DMS153 treated with DMSO at 0.1 percent for 48 hours (cell line): ENCODE measurements around the gene ZNF41.
A peak's percentile ranks its signal among the peaks of the same experiment; 100 is the strongest.
"Not testable (repeated sequence)": the region's sequence is repeated elsewhere in the genome, so short reads cannot be mapped to it uniquely, and the experiment has no call there.

Experiments used
- DNase-seq: peaks from one replicate; lab custom pipeline; 2025; ENCODE audit not compliant: unreplicated experiment; lab: John Stamatoyannopoulos, UW

The ZNF41 gene

GRCh38 chrX:47482512-47483305 is at the start of gene ZNF41:
Gene ZNF41 (minus strand): TSS chrX:47483222. CDS start chrX:47467481, 15,741 bp downstream.
- peak; percentile 19 for DNase-seq

DNA sequence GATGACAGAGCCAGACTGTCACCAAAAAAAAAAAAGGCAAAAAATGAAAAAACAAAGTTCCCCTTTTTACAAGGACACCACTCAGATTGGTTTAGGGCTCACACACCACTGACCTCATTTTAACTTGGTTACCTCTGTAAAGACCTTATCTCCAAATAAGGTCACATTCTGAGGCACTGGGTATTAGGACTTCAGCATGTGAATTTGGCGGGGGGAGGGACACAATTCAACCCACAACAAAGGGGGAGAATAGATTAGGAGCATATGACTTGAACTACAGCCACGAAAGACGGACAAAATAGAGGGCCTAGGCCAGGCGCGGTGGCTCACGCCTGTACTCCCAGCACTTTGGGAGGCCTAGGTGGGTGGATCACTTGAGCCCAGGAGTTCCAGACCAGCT is 47.0 kb upstream of the ZNF41 start:
- DNase-seq: no peak

GRCh38 chrX:47529548-47529947 is 46.5 kb upstream of the ZNF41 start:
- DNase-seq: no peak

DNA sequence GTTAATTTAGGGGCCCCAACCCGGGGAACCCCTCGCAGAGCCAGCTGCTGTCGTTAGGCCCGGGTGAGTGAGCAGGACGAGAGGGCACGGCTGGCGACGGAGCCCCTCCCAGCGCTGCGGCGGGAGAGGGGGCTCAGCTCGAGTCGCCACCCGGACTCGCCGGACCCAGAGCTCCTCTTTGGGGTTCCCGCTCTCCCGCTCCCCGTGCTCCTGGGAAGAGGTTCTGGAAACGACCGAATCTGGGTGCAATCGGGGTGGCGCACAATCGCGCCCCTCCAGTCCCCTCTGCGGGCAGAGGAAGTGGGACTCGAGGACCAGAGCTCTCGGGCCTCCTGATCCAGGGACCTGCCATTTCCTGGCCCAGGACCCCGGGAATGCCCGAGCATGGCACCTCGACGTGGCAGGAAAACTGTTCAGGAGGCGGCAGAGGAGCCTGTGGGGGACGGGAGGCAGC is 40.7 kb upstream of the ZNF41 start:
- DNase-seq: no peak

GRCh38 chrX:47523297-47523696 is 40.3 kb upstream of the ZNF41 start:
- peak; percentile 36 for DNase-seq

GRCh38 chrX:47518144-47518543 is 35.1 kb upstream of the ZNF41 start:
- DNase-seq: no peak

GRCh38 chrX:47515941-47516665 is 33.1 kb upstream of the ZNF41 start:
- DNase-seq: no peak

DNA sequence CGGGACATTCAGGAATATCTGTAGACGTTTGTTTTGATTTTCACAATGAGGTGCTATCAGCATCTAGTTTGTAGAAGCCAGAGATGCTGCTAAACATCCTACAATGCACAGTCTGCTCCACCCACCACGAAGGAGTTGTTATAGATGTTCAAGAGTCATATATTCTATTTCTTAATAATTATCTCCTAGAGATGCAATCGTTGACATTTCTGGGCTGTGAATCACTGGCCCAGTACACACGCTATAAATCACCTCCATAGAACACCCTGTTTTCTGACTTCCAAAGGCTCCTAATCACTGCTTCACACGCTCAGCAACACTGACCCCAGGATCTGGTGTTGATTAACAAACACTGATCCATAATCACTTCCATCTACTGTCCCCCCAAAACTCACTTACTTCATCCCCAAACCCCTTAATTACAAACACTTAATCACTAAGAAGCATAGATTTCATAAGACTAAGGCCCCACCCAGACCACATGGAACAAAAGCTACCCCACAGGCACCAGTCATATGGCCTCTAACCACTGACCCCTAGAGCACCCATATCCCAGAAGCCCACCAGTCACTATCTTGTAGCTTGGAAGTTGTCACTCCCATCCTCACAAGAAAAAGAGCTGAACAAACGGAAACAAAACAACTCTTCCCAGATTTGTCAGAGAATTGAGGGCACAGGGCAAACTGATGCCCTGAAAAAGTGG is 31.7 kb upstream of the ZNF41 start:
- no peak for DNase-seq

- DNase-seq: not testable (repeated sequence)
These were observed 30.3 kb upstream of the ZNF41 start for GRCh38 chrX:47513034-47513965.

DNA sequence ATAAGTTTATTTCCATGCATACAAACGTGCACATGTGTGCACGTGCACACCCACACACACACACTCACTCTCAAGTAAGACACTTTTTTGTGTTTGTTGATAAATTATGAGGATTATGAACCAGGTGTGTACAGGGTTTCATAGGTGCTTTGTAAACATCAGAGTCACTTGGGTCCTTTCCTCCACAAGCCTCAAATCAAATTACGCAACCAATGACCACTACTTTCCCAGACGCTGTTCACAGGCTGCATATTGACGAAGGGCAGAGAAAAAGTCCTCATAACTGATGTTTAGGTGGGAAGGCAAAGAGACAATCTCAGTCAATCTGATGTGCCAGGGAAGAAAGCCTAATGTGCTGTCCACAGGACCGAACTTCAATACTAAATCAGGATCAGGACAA is 29.4 kb upstream of the ZNF41 start:
- not testable (repeated sequence) for DNase-seq

DNA sequence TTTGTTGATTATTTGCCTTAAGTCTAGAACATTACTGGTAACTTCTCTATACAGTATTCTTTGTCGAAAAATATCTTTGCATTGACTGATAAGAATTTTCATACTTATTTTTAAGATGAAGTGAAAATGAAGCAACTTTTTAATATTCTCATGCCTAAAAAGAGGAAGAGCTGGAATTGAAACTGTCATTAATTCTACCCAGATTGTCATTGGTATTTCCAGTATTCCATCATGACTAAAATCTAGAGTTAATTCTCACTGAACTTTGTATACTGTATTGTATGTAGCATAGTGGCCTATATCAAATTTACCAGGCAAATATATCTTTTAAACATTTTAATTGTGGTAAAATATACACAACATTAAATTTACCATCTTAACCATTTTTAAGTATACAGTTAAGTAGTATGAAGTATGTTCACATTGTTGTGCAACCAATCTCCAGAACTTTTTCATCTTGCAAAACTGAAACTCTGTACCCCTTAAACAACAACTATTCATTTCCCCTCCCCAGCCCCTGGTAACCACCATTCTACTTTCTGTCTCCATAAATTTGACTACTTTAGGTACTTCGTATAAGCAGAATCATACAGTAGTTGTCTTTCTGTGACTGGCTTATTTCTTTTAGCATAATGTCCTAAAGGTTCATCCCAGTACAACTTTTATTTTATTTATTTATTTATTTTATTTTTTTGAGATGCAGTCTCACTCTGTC is 24.3 kb upstream of the ZNF41 start:
- no peak for DNase-seq

GRCh38 chrX:47503151-47503550 is 20.1 kb upstream of the ZNF41 start:
- no peak for DNase-seq

- DNase-seq: no peak
These were observed 19.5 kb upstream of the ZNF41 start for GRCh38 chrX:47502316-47503125.

DNA sequence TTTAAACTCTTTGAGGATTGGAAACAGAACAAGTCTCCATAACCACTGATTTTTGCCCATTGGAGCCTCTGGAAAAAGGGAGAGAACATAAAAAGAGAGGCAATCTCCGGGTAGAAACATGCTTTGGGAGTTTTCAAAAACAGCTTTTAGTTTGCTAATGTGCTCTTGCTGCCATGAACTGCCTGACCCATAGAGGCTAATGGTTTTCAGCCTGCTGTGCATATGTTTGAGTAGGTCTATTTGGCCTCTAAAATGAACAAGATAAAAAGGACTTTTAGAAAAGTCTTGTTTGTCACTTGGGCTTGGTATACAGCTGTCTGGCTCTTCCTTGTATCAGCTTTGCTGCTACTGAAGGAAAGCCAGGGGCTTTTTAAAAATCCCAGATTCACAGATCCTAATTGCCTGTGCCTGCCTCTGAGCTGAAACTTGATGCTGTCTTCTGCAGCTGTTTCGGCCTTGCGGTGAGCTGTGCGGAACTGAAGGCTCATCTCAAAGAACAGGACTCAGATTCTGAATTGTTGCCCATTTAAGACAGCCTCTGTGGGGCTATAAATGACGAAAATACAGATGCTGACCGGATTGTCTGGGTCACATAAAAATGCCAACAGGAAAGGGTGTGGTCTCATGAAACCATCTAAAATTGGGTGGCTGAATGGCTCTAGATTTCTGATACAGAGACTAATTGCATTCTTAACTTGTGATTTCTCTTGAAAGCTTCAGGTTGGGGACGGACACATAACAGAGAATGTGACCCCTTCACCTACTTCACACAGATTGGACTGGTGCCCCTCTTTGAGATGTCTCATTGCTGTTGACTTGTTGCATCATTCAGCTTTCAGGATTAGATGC is 18.4 kb upstream of the ZNF41 start:
- DNase-seq: no peak

DNA sequence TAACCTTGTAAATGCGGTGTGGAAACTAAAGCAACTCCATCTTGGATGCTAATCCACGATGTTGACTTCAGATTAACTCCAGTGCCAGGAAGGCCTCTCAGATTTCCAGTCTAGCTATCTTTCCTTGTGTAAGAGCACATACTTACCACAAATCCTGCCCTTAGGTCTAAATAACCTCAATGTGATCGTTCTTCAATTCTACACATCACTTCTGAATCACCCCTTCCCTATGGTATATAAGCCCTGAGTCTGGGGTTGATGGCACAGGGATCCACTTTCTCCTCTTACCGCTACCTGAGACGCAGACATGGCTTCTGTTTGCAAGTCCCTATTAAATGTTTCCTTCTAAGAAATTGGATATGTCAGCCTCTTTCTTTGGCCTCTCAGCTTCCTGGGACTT is 17.5 kb upstream of the ZNF41 start:
- DNase-seq: no peak

GRCh38 chrX:47499293-47499692 is 16.3 kb upstream of the ZNF41 start:
- DNase-seq: no peak

- DNase-seq: no peak
These were observed 15.4 kb upstream of the ZNF41 start for GRCh38 chrX:47498411-47498810.

DNA sequence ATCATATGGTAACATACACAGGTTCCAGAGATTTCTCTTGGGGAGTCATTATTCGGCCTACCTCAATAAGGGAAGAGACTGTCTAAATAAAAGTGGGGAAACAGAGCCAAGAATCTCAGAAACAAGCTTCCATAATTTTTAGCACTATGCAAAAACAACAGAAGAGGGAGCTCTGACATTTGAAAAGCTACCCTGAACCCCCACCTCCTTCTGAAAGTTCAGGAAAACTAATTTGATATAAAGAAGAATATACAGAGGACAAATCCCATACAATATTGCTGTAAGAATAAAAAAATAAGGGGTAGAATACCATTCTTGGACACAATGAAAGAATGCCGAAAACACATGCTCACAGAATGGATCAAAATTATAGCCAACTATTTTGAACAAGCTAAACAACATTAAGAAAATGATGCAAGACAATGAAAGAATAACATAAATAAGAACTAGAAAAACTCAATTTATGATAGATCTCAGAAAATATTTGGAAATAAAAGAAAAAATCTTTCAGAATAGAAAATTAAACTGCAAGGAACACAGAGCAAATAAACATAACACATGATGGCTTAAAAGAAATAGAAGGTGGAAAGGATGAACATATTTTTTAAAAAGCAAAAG is 14.4 kb upstream of the ZNF41 start:
- no peak for DNase-seq
